GM19351 (cell line): ENCODE data around the gene ELAC2.

ENCODE experiments used
- ATAC-seq: cut with Tn5 transposase; IDR thresholded peaks from one replicate; pipeline ENCODE4 v1.9.1; 2021; ENCODE audit warnings: mild to moderate bottlenecking, moderate library complexity; ENCODE audit not compliant: unreplicated experiment

Gene ELAC2

GRCh38 chr17:12958786-12959185 lies 59.0 kb downstream of the ELAC2 start:
- no peak for ATAC-seq

GRCh38 chr17:12955521-12955920 lies 62.3 kb downstream of the ELAC2 start:
- no peak for ATAC-seq

GRCh38 chr17:12953156-12953555 lies 64.7 kb downstream of the ELAC2 start:
- no peak for ATAC-seq

- ATAC-seq = no peak
Observed at GRCh38 chr17:12952012-12952411, 65.8 kb downstream of the ELAC2 start.

- ATAC-seq = no peak
Observed at GRCh38 chr17:12947047-12947446, 70.8 kb downstream of the ELAC2 start.
